HG02571 (cell line): ENCODE measurements around the gene DNLZ.

Experiments
- ATAC-seq: cut with Tn5 transposase; IDR thresholded peaks from one replicate; pipeline ENCODE4 v1.9.1; 2021; ENCODE audit warnings: mild to moderate bottlenecking, moderate library complexity; ENCODE audit not compliant: unreplicated experiment

Gene DNLZ

DNA sequence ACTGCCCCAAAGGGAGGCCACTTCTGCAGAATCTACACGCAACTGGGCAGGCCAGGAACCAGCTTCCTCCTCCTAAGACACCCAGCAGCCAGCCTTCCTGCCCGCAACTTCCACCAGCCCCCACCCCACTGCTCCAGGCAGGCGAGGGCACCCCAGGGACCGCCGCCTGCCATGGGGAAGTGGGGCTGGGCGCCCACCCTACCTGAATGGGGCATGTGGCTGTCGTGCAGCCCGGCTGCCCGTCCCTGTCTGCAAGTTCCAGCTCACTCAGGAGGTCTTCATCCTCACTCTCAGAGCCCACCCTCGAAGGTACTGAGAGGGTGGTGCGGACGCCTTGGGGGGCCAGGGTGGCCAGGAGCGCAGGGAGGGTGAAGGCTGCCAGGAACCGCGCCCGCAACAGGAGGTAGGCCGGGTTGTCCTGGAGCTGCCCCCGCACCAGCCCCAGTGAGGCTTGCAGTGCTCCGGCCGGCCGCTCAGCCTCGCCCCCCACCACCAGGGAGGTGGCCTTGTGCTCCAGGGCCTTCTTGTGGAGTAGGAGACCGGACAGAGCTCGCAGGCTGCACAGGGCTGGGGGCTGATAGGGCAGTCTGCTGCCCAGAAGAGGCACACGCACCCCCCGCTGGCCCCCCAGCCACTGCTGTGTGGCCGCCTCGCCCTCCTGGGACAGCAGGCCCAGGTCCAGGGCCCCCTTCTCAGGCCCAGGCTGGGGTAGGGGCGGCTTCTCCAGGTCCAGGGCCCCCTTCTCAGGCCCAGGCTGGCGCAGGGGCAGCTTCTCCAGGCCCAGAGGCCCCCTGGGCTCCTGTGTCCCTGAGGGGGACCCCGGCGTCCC lies 14.0 kb upstream of the DNLZ start:
- ATAC-seq: no peak

DNA sequence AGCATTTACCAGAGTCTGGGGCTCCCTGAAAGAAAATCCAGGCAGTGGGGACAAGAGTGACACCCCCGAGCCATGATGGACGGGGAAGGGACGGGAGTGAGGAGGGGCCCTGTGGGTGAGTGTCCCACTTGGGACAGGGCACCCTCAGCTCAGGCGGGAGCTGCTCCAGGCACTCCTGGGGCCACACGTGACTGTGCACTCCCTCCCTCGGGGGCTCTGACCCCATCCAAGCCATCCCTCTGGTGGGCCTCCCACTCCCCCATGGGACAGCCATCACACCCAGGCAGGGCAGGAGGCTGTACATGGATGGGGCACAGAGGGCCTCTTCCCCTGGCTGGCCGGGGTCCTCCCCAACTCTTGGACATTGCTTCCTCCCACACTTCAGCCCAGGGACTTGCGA lies 12.9 kb upstream of the DNLZ start:
- no peak for ATAC-seq

DNA sequence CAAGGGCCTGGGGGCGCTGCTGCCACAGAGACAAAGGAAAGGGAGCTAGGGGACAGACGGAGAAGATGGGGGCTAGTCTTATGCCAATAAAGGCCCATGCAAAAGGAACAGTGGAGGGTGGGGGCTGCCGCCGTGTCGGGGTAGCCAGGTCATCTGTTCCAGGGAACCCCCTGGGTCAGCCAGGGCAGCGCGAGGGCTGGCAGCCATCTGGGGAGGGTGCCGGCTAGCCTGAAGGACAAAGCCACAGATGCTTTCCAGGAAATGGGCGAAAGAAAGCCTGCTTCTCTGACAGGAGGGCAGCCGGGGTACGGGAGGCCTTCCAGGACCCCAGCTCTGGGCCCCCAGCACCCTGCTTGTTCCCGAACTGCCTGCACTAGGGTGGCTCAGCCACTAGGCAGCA lies 11.6 kb upstream of the DNLZ start:
- no peak for ATAC-seq

GRCh38 chr9:136374183-136374575 lies 10.6 kb upstream of the DNLZ start:
- no peak for ATAC-seq

- no peak for ATAC-seq
Observed at GRCh38 chr9:136373300-136374182, 10.0 kb upstream of the DNLZ start, which contains the start of gene CARD9. Gene CARD9 (minus strand): TSS chr9:136373669. CDS start chr9:136372078, 1,591 bp downstream.

DNA sequence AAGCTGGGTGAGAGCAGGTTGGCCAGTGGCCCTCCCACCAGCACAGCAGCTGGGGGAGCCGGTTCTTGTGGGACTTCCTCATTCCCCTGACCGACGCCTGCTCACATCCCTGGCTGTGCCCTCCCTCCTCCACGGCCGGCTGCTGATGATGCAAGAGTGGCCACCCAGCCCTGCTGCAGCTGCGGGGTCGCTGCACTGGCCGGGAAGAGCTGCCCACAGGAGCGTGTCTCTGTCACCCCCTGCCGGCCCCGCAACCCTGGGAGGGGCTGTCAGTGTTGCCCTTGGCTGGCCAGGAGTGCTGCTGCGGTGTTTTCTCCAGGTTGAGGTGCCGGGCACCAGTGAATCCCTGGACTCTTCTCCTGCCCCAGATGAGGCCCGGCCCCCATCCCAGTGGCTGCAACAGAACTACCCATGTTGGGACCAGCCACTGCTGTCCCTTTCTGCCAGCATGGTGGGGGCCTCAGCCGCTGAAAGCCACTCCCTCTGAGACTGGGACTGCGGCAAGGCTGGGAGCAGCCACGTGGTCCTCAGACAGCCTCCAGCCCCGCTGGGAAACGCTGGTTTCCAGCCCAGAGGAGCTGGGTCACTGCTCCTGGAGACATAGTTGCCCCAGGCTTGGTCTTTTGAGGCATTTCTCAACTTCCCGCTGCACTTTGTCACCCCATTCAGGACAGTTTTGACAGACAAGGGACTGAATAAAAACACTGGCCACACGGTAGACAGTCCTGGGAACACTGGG lies 9.2 kb upstream of the DNLZ start:
- ATAC-seq: no peak

DNA sequence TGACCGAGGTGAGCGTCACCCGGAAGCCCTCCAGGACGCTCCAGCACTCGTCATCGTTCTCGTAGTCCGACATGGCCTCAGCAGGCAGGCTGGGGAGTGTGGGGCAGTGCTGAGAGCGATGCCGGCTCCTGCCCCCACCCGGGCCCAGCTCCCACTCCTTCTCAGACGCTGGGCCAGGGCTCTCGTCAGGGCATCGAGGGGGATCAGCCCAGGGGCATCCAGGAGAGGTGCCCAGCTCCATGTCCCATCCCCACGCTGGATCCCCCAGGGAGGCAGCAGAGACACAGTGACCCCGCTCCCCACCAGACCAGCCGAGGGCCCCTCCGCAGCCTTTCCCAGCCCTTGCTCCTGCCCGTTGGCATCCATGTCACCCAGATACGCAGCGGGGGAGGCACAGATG lies 8.5 kb upstream of the DNLZ start:
- ATAC-seq: no peak

DNA sequence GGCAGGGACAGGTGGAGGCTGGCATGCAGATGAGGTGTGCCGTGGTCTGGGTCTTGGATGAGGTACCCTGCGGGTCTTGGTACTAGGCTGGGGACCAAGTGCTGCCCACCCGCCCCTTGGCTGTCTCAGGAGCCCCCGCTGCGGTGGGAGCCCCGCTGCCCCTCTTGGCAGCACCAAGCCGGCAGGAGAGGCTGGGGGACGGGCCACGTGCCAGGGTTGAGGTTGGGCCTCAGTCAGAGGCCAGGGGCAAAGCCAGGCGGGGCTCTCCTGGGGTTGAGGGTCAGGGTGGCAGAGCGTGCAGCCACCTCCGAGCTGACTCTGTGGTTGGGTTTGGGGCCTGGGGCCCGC lies 8.0 kb upstream of the DNLZ start:
- ATAC-seq: no peak

DNA sequence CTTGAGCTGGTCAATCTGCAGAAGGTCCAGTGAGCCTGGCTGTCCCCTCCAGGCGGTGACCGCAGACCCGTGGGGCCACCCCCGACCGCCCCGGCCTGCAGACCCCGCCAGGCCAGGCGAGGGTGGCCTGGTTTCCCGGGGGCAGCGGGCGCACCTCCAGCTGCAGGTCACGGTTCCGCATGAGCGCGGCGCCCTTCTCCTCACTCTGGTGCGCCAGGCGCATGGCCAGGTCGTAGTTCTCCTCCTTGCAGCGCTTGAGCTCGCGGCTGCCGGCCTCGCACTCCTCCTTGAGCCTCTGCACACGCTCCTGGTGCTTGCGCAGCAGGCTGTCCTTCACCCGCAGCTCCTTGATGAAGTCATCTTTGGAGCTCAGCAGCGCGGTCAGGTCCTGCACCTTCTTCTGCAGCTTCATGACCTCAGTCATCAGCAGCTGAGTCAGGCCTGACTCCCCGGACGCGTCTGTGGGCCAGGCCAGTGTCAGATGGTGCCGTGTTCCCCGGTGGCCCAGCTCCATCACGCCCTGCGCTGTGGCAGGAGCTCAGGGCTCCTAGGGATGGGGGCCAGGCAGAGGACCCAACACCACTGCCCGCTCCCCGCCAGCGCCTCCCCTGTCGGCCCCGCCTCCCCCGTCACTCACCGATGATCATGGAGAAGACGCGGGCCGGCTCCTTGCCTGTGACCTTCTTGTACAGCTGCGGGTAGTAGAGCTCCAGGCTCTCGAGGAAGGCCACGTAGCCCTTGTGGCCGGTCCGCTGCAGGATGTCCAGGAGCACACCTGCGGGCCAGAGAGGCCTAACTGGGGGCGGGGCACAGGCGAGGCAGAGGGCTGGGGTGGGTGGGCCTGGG lies 7.4 kb upstream of the DNLZ start:
- ATAC-seq: no peak

DNA sequence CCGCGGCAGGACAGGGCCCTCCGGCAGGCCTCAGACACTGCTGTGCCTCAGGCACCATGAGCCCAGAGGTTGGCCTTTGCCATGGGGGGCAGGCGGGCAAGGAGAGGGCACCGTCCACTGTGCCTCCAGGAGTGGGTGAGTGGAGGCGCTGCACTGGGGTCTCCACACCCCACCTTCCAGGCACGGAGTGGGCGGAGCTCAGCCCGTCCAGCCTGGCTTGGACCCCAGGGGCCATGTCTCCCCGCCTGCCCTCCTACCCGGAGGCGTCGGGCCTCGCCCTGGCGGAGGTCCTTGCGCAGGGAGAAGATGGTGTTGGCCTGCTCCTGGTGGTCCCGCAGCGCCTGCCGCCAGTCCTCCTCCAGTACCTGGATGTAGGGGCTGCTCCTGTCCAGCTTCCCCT lies 6.5 kb upstream of the DNLZ start:
- no peak for ATAC-seq

- no peak for ATAC-seq
Observed at GRCh38 chr9:136368190-136368589, 4.6 kb upstream of the DNLZ start.

DNA sequence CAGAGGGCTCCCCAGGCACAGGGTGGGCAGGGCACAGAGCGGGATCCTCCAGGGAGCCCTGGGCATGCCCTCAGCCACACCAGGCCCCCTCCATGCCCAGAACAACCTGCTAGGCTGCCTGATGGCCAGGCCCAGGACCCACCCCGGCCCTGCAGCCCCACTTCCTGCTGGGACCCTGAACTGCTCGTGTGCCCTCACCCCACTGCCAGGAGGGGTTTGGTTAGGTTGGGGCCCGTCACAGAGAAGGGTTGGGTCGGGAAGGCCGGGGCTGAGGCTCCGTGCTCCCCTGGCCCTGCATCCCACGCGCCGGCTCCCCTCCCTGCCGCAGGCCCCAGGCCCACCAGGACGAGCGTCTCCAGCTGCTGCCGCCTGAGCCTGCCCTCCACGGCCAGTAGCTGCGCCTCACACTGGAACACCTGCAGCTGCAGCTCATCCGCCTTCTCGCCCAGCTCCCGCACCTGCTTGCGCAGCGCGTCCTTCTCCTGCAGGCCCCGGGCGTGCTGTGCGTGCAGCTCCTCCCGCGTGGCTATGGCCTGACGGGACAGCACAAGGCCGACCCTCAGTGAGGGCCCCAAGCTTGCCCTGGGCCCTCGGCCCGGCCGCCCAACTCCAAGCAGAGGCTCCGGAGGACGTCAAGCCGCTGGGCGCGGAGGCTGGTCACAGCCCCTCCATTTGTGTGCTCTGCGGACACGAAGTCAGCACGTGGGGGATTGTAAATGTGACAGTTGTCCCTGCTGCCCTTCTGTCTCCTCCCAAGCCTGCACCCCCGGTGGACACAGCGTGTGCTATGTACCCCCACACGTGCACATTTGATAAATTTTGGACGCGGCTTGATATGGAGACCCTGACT lies 4.0 kb upstream of the DNLZ start:
- no peak for ATAC-seq

GRCh38 chr9:136366826-136367225 lies 3.3 kb upstream of the DNLZ start:
- no peak for ATAC-seq

- no peak for ATAC-seq
Observed at GRCh38 chr9:136365775-136366222, 2.3 kb upstream of the DNLZ start.

GRCh38 chr9:136364942-136365774 lies 1.6 kb upstream of the DNLZ start:
- ATAC-seq: no peak

DNA sequence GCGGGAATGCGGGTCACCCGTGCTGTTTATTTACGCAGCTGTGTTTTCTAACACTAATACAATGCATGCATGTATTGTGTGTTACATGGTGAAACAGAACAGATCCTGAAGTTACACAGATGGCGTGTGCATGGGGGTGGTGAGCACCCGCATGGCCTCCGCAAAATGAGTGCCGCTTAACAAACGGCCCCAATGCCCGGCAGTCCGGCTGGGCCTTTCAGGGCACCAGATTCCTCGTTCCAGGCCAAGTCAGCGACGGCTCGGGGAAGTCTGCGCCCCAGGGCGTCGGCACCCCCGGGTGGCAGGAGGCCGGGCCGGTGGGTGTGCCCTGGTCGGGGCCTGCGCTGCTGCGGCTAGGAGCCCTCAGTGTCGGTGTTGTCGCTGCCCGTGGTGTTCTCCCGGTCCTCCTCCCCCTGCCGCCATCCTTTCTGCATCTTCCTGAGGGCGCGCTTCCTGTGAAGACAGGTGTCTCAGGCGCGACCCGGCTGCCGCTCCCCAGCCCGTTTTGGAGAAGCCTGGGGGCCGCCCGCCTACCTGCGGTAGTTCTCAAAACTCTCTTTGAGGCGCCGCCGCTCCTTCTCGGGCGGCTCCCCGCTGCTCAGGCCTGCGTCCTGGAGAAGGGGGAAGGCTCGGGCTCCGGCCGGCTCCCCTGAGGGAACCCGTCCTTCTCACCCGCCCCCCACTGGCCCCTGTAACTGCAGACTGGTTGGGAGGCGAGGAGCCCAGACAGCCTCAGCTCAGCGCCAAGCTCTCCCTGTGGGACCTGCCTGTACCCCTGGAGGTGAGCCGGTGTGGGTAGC lies 605 bp upstream of the DNLZ start:
- ATAC-seq: no peak

DNA sequence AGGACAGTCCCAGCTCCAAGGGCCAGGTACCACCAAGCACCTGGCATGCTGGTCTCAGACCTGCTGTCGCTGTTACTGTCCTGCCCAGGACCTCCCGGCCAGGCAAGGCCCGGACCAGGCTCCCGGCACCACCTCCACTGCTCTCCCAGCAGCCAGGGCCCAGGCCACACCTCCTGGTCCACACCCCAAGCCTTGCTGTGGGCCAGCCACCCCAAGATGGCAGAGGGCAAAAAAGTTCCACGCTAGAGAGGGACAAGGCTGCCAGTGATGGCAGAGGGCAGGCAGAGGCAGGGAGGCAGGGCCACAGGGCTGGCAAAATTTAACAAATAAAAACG lies 1.1 kb downstream of the DNLZ start:
- no peak for ATAC-seq
